HepG2 (cell line): ENCODE results near the gene OR2F2. TPM values are rescaled to one million over a fixed set of nuclear protein-coding genes. Genes with fewer than 3 reads are reported as not detected.

Experiments used
- ARNT2 ChIP-seq: sonication (generic); formaldehyde crosslinking; IDR thresholded peaks from 2 replicates; pipeline ENCODE4 v1.8.0; 2022; ENCODE audit warnings: mild to moderate bottlenecking, low read depth, missing genetic modification reagents, moderate library complexity
- ASH2L ChIP-seq: fragments of 300-600, 200-600 bp; sonication (generic); IDR thresholded peaks from 2 replicates; pipeline ENCODE4 v1.7.0; 2017; ENCODE audit warnings: low read depth, mild to moderate bottlenecking, moderate library complexity, mixed read lengths, low read length; ENCODE audit not compliant: insufficient read length
- CEBPB ChIP-seq: IDR thresholded peaks from 2 replicates; pipeline ENCODE4 v1.6.1; 2011; ENCODE audit warnings: low read depth, low read length, improper control_type of control experiment, borderline replicate concordance
- ELF3 ChIP-seq: IDR thresholded peaks from 2 replicates; pipeline ENCODE4 v1.6.1; 2016; ENCODE audit warnings: missing genetic modification reagents, missing compliant biosample characterization
- JUND ChIP-seq: sonication (generic); formaldehyde crosslinking; IDR thresholded peaks from 2 replicates; pipeline ENCODE4 v1.8.0; 2022; ENCODE audit warnings: mild to moderate bottlenecking, missing genetic modification reagents
- MBNL3 ChIP-seq: fragments of 250-450 bp; sonication (Bioruptor Pico); conservative IDR thresholded peaks from 2 replicates; pipeline ENCODE4 v1.8.0; 2022; ENCODE audit warnings: mild to moderate bottlenecking, inconsistent platforms
- POGZ ChIP-seq: sonication (generic); formaldehyde crosslinking; IDR thresholded peaks from 2 replicates; pipeline ENCODE4 v1.4.0; 2020; ENCODE audit warnings: mild to moderate bottlenecking, missing genetic modification reagents
- PTBP1 ChIP-seq: fragments of 200-400 bp; formaldehyde crosslinking; IDR thresholded peaks from 2 replicates; pipeline ENCODE4 v1.6.1; 2018; ENCODE audit warnings: low read length, low read depth; ENCODE audit not compliant: poor library complexity, severe bottlenecking
- SALL1 ChIP-seq: sonication (generic); formaldehyde crosslinking; IDR thresholded peaks from 2 replicates; pipeline ENCODE4 v1.8.0; 2022; ENCODE audit warnings: mild to moderate bottlenecking, missing genetic modification reagents
- SAP130 ChIP-seq: IDR thresholded peaks from 2 replicates; pipeline ENCODE4 v1.6.1; 2016; ENCODE audit warnings: low read depth
- SMAD1 ChIP-seq: sonication (generic); formaldehyde crosslinking; IDR thresholded peaks from 2 replicates; pipeline ENCODE4 v1.4.0; 2020; ENCODE audit warnings: missing genetic modification reagents, low read depth, mild to moderate bottlenecking, borderline replicate concordance
- SP140L ChIP-seq: sonication (generic); formaldehyde crosslinking; IDR thresholded peaks from 2 replicates; pipeline ENCODE4 v1.4.0; 2020; ENCODE audit warnings: missing genetic modification reagents, borderline replicate concordance
- WIZ ChIP-seq: sonication (generic); formaldehyde crosslinking; IDR thresholded peaks from 2 replicates; pipeline ENCODE4 v1.5.1; 2020; ENCODE audit warnings: mild to moderate bottlenecking, missing genetic modification reagents
- ZMYM3 ChIP-seq: sonication (generic); formaldehyde crosslinking; IDR thresholded peaks from 2 replicates; pipeline ENCODE4 v1.5.1; 2020; ENCODE audit warnings: mild to moderate bottlenecking, missing genetic modification reagents
- ZNF121 ChIP-seq: sonication (generic); formaldehyde crosslinking; IDR thresholded peaks from 2 replicates; pipeline ENCODE4 v1.5.0; 2020; ENCODE audit warnings: mild to moderate bottlenecking, missing genetic modification reagents
- ZNF432 ChIP-seq: sonication (generic); formaldehyde crosslinking; IDR thresholded peaks from 2 replicates; pipeline ENCODE4 v1.5.0; 2020; ENCODE audit warnings: missing genetic modification reagents, mild to moderate bottlenecking, borderline replicate concordance
- polyA plus RNA-seq, 8 experiments: library from polyadenylated mRNA; depleted of rRNA in 3 of 8; stranded (reverse) in 7 of 8; unstranded in 1 of 8; fragments of >200 nt; fragmentation: Illumina TruSeq in 4 of 8; extraction: Trizol in 4 of 8; gene quantifications; 2 replicates each; pipeline versions ENCODE4 v1.2.1 to v1.2.3, GENCODE V29; 2011 to 2016; ENCODE audit warnings: low read depth in 4 of 8, missing spikeins in 1 of 8, mixed read lengths in 1 of 8; ENCODE audit not compliant: insufficient read depth in 1 of 8
- total RNA-seq, 5 experiments: library from RNA; depleted of rRNA; stranded (reverse); fragments of >200 nt; fragmentation: Illumina TruSeq; extraction: Trizol; gene quantifications; 2 replicates each; pipeline ENCODE4 v1.2.3, GENCODE V29; 2016; ENCODE audit warnings: low read depth in 1 of 5
- TF ChIP-seq, protein P1 (sequence below): sonication (generic); formaldehyde crosslinking; IDR thresholded peaks from 2 replicates; pipeline ENCODE4 v1.8.1; 2023; ENCODE audit warnings: mild to moderate bottlenecking, moderate library complexity, missing genetic modification reagents
- TF ChIP-seq, protein P2 (sequence below): sonication (generic); formaldehyde crosslinking; IDR thresholded peaks from 2 replicates; pipeline ENCODE4 v1.5.1; 2020; ENCODE audit warnings: mild to moderate bottlenecking, missing genetic modification reagents, borderline replicate concordance
- TF ChIP-seq, protein P3 (sequence below): sonication (generic); formaldehyde crosslinking; IDR thresholded peaks from 2 replicates; pipeline ENCODE4 v1.4.0; 2020; ENCODE audit warnings: missing genetic modification reagents

The OR2F2 gene
- total and polyA plus RNA-seq, 2 of the 13 experiments (the other 11 are each of a cell fraction or from before 2014, with no cell fraction given) = 0.13 TPM; not detected in 1

DNA sequence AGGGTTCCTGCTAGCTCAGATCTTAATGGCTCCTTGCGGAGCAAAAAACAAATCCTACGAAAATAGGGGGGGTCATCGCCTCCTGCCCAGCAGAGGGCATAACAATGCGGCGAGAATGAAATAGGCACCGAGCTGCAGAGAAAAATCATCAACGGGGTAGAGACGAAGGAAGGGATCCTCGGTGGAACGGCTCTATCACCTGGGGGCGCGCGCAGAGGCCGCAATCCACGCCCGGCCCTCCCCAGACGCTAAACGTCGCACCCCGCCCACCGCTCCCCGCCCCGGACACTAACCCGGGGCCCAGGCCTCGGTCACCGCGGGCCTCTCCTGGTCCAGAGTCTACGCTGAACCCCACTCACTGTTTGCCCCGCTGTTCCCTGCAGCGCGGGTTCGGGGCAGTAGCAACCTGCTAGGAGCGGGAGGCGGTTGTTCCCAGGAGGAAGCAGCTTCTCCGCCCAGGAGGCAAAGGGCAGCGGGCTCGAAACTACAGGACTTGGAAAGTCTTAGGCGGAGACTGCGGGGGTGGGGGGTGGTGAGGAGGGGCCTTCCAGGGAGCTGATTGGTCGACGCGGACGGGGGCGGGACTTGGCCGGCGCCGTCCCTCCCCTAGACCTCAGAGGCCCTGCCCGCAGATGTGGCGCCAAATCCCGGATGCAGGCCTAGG is 33.2 kb upstream of the OR2F2 start, which contains the start of gene TCAF1 (continued):
- TF ChIP-seq ASH2L = peak; percentile 86
- peak; percentile 16; the same call in 1 of the 2 replicates for TF ChIP-seq WIZ (CRISPR knock-in tag)
- TF ChIP-seq ZMYM3 (CRISPR knock-in tag) = peak; percentile 38; the same call in 1 of the 2 replicates
- TF ChIP-seq SAP130 = peak; percentile 81
- TF ChIP-seq, protein P1, sequence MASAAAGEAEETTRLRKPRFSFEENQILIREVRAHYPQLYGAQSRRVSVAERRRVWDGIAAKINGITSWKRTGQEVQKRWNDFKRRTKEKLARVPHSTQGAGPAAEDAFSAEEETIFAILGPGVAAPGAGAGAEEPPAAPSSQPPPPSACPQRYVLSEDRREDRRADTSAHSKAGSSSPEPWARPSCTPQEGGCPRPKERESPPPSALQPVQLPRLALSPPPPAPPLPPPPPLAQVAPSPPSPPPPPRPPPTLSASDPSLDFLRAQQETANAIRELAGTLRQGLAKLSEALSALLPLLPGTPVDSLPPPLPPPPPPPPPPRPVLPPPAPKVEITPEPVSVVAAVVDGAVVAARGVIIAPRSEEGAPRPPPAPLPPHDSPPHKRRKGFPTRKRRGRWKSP (CRISPR knock-in tag) = peak; percentile 86
- TF ChIP-seq, protein P2, sequence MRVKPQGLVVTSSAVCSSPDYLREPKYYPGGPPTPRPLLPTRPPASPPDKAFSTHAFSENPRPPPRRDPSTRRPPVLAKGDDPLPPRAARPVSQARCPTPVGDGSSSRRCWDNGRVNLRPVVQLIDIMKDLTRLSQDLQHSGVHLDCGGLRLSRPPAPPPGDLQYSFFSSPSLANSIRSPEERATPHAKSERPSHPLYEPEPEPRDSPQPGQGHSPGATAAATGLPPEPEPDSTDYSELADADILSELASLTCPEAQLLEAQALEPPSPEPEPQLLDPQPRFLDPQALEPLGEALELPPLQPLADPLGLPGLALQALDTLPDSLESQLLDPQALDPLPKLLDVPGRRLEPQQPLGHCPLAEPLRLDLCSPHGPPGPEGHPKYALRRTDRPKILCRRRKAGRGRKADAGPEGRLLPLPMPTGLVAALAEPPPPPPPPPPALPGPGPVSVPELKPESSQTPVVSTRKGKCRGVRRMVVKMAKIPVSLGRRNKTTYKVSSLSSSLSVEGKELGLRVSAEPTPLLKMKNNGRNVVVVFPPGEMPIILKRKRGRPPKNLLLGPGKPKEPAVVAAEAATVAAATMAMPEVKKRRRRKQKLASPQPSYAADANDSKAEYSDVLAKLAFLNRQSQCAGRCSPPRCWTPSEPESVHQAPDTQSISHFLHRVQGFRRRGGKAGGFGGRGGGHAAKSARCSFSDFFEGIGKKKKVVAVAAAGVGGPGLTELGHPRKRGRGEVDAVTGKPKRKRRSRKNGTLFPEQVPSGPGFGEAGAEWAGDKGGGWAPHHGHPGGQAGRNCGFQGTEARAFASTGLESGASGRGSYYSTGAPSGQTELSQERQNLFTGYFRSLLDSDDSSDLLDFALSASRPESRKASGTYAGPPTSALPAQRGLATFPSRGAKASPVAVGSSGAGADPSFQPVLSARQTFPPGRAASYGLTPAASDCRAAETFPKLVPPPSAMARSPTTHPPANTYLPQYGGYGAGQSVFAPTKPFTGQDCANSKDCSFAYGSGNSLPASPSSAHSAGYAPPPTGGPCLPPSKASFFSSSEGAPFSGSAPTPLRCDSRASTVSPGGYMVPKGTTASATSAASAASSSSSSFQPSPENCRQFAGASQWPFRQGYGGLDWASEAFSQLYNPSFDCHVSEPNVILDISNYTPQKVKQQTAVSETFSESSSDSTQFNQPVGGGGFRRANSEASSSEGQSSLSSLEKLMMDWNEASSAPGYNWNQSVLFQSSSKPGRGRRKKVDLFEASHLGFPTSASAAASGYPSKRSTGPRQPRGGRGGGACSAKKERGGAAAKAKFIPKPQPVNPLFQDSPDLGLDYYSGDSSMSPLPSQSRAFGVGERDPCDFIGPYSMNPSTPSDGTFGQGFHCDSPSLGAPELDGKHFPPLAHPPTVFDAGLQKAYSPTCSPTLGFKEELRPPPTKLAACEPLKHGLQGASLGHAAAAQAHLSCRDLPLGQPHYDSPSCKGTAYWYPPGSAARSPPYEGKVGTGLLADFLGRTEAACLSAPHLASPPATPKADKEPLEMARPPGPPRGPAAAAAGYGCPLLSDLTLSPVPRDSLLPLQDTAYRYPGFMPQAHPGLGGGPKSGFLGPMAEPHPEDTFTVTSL (CRISPR knock-in tag) = peak; percentile 12; the same call in 1 of the 2 replicates
- TF ChIP-seq POGZ (CRISPR knock-in tag) = peak; percentile 94
- peak; percentile 88 for TF ChIP-seq PTBP1
- TF ChIP-seq JUND (CRISPR knock-in tag) = no peak; the same call in 1 of the 2 replicates
- TF ChIP-seq, protein P3, sequence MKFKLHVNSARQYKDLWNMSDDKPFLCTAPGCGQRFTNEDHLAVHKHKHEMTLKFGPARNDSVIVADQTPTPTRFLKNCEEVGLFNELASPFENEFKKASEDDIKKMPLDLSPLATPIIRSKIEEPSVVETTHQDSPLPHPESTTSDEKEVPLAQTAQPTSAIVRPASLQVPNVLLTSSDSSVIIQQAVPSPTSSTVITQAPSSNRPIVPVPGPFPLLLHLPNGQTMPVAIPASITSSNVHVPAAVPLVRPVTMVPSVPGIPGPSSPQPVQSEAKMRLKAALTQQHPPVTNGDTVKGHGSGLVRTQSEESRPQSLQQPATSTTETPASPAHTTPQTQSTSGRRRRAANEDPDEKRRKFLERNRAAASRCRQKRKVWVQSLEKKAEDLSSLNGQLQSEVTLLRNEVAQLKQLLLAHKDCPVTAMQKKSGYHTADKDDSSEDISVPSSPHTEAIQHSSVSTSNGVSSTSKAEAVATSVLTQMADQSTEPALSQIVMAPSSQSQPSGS = peak; percentile 28; the same call in 1 of the 2 replicates
- peak; percentile 62; the same call in 1 of the 2 replicates for TF ChIP-seq ZNF121 (CRISPR knock-in tag)
- no peak for TF ChIP-seq ZNF432 (CRISPR knock-in tag)
- TF ChIP-seq SMAD1 (CRISPR knock-in tag) = peak; percentile 94; the same call in 1 of the 2 replicates
- no peak for TF ChIP-seq MBNL3 (CRISPR knock-in tag)
- TF ChIP-seq CEBPB = no peak
- TF ChIP-seq ARNT2 = peak; percentile 80; the same call in 1 of the 2 replicates
- TF ChIP-seq SP140L (CRISPR knock-in tag) = 0 out of 2 replicates have a peak, but pooled peaks have one; percentile 79
- TF ChIP-seq SALL1 (CRISPR knock-in tag) = peak; percentile 88
- TF ChIP-seq ELF3 (CRISPR knock-in tag) = peak; percentile 77
